SU-DHL-6 (cell line): Measurements from ENCODE around the gene ZC3H12A.

ENCODE experiments used
- EZH2phosphoT487 ChIP-seq: fragments of 200-600 bp; sonication (generic), shearing (Covaris generic); conservative IDR thresholded peaks from 2 replicates; pipeline ENCODE4 v1.6.1; 2018; ENCODE audit warnings: mild to moderate bottlenecking, antibody characterized with exemption, low read length, moderate library complexity, mixed read lengths
- TF ChIP-seq, protein P1 (sequence below): fragments of 200-600 bp; sonication (generic); IDR thresholded peaks from one replicate; pipeline ENCODE4 v1.5.1; 2017; ENCODE audit warnings: antibody characterized with exemption, mild to moderate bottlenecking, low read length, moderate library complexity; ENCODE audit not compliant: insufficient read depth, poor library complexity, severe bottlenecking

DNA sequence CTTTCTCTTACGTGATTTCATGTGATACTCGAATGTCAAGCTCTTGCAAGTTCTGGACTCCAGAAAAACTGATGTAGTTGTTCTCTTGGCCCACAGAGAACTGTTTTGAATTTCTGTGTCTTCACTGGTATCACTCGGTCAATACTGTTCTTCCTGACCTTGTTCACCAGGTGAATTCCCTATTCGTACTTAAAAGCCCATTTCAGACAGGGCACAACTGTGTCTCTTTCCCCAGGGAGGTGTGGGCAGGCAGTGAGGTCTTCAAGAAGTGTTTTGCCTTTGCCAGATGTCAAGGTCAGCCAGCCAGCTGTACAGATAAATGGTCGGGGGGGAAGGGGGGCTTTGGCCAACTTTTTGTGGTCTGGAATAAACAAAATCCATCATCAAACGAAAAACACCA is 27.5 kb upstream of the ZC3H12A start:
- TF ChIP-seq, protein P1, sequence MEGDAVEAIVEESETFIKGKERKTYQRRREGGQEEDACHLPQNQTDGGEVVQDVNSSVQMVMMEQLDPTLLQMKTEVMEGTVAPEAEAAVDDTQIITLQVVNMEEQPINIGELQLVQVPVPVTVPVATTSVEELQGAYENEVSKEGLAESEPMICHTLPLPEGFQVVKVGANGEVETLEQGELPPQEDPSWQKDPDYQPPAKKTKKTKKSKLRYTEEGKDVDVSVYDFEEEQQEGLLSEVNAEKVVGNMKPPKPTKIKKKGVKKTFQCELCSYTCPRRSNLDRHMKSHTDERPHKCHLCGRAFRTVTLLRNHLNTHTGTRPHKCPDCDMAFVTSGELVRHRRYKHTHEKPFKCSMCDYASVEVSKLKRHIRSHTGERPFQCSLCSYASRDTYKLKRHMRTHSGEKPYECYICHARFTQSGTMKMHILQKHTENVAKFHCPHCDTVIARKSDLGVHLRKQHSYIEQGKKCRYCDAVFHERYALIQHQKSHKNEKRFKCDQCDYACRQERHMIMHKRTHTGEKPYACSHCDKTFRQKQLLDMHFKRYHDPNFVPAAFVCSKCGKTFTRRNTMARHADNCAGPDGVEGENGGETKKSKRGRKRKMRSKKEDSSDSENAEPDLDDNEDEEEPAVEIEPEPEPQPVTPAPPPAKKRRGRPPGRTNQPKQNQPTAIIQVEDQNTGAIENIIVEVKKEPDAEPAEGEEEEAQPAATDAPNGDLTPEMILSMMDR = no peak
- no peak for TF ChIP-seq EZH2phosphoT487
